K562 (cell line): Measurements from ENCODE around the gene TGFB1I1. TPM values are rescaled to one million over a fixed set of nuclear protein-coding genes. Genes with fewer than 3 reads are reported as not detected.

Experiments used
- CBX3 ChIP-seq, 2 experiments: IDR thresholded peaks; 1 replicate in 1 of 2; 2 replicates in 1 of 2; pipeline ENCODE4 v1.6.1; 2012; ENCODE audit warnings: inconsistent platforms in 2 of 2, low read length in 2 of 2, borderline replicate concordance in 1 of 2, control low read depth in 1 of 2
- CHCHD3 ChIP-seq: fragments of 250-450 bp; sonication (Bioruptor Pico); IDR thresholded peaks from 2 replicates; pipeline ENCODE4 v2.1.2; 2022; ENCODE audit warnings: mild to moderate bottlenecking
- CUX1 ChIP-seq: fragments of 200-800 bp; sonication (Bioruptor generic); IDR thresholded peaks from 2 replicates; pipeline ENCODE4 v1.6.1; 2016; ENCODE audit warnings: missing genetic modification characterization, missing compliant biosample characterization
- ELF1 ChIP-seq: fragments of 200-800 bp; sonication (Bioruptor generic); IDR thresholded peaks from 2 replicates; pipeline ENCODE4 v1.6.1; 2016; ENCODE audit warnings: missing genetic modification characterization, missing compliant biosample characterization
- EWSR1 ChIP-seq: fragments of 450-650 bp; IDR thresholded peaks from 2 replicates; pipeline ENCODE4 v1.6.1; 2018; ENCODE audit warnings: borderline replicate concordance, mild to moderate bottlenecking, low read depth, moderate library complexity; ENCODE audit not compliant: partially characterized antibody
- FUS ChIP-seq: fragments of 200-400 bp; formaldehyde crosslinking; optimal IDR thresholded peaks from 2 replicates; pipeline ENCODE3; 2017; ENCODE audit warnings: low read depth, low read length
- GTF2F1 ChIP-seq: IDR thresholded peaks from 2 replicates; pipeline ENCODE4 v1.6.1; 2011; ENCODE audit warnings: low read depth, low read length, improper control_type of control experiment
- HMGN3 ChIP-seq: IDR thresholded peaks from 2 replicates; pipeline ENCODE4 v1.6.1; 2011; ENCODE audit warnings: borderline replicate concordance, low read depth, mild to moderate bottlenecking, mixed read lengths, low read length; ENCODE audit not compliant: insufficient read length; ENCODE audit errors: extremely low read depth
- PHF20 ChIP-seq: fragments of 450-650 bp; IDR thresholded peaks from 2 replicates; pipeline ENCODE4 v1.6.1; 2018; ENCODE audit not compliant: partially characterized antibody
- PTTG1 ChIP-seq: fragments of 450-650 bp; IDR thresholded peaks from 2 replicates; pipeline ENCODE4 v1.6.1; 2016; ENCODE audit warnings: low read depth, mild to moderate bottlenecking, missing genetic modification characterization, missing compliant biosample characterization
- RNF2 ChIP-seq: sonication (generic); IDR thresholded peaks from 2 replicates; pipeline ENCODE4 v1.6.1; 2016
- SMAD2 ChIP-seq: fragments of 150-350 bp; IDR thresholded peaks from 2 replicates; pipeline ENCODE4 v1.6.1; 2014; ENCODE audit warnings: low read depth, mild to moderate bottlenecking, low read length
- TCF3 ChIP-seq: sonication (generic); formaldehyde crosslinking; IDR thresholded peaks from 2 replicates; pipeline ENCODE4 v1.4.0; 2020; ENCODE audit warnings: mild to moderate bottlenecking, missing genetic modification reagents
- TCF7 ChIP-seq: sonication (generic); IDR thresholded peaks from 2 replicates; pipeline ENCODE4 v1.6.1; 2016; ENCODE audit warnings: antibody characterized with exemption, borderline replicate concordance
- XRCC3 ChIP-seq: fragments of 450-650 bp; IDR thresholded peaks from 2 replicates; pipeline ENCODE4 v1.6.1; 2017; ENCODE audit warnings: mild to moderate bottlenecking, moderate library complexity
- ZBTB5 ChIP-seq: fragments of 450-650 bp; IDR thresholded peaks from 2 replicates; pipeline ENCODE4 v1.6.1; 2017; ENCODE audit warnings: antibody characterized with exemption
- ZKSCAN3 ChIP-seq: fragments of 250-450 bp; sonication (Bioruptor Pico); IDR thresholded peaks from 2 replicates; pipeline ENCODE4 v1.4.0; 2020
- ZNF12 ChIP-seq: sonication (generic); formaldehyde crosslinking; IDR thresholded peaks from 2 replicates; pipeline ENCODE4 v1.4.0; 2020; ENCODE audit warnings: mild to moderate bottlenecking, missing genetic modification reagents
- ZNF324 ChIP-seq: fragments of 250-450 bp; sonication (Bioruptor Pico); IDR thresholded peaks from 2 replicates; pipeline ENCODE4 v1.4.0; 2020; ENCODE audit warnings: mild to moderate bottlenecking
- ZNF655 ChIP-seq: fragments of 250-450 bp; sonication (Bioruptor Pico); IDR thresholded peaks from 2 replicates; pipeline ENCODE4 v1.5.0; 2021
- ZNF79 ChIP-seq: fragments of 250-450 bp; sonication (Bioruptor Pico); IDR thresholded peaks from 2 replicates; pipeline ENCODE4 v1.4.0; 2020; ENCODE audit warnings: low read depth, mild to moderate bottlenecking, moderate library complexity
- polyA plus RNA-seq, 8 experiments: library from polyadenylated mRNA; depleted of rRNA in 4 of 8; stranded (reverse) in 5 of 8; unstranded in 3 of 8; fragments of >200 nt; fragmentation: Nextera tagmentation in 2 of 8; fragmentation: Illumina TruSeq in 1 of 8; extraction: Ambion mirVana in 2 of 8; extraction: Trizol in 1 of 8; gene quantifications; 2 replicates each; pipeline versions ENCODE4 v1.2.1 to v1.2.3, GENCODE V29; 2011 to 2014; ENCODE audit warnings: inconsistent platforms in 1 of 8, missing spikeins in 1 of 8
- total RNA-seq, 7 experiments: library from RNA; depleted of rRNA in 6 of 7; stranded (reverse); fragments of >200 nt in 6 of 7; fragmentation: Illumina TruSeq in 2 of 7; extraction: Trizol in 2 of 7; gene quantifications; 2 replicates each; pipeline versions ENCODE4 v1.2.1 to v1.2.3, GENCODE V29; 2011 to 2021; ENCODE audit warnings: low replicate concordance in 1 of 7

TGFB1I1 gene
- total and polyA plus RNA-seq, 9 of the 15 experiments (the other 6 are each of a cell fraction or from before 2014, with no cell fraction given), result 0.04 to 0.91 (median 0.19) TPM

- no peak for TF ChIP-seq EWSR1
- TF ChIP-seq ELF1 (tag), result no peak; the same call in 1 of the 2 replicates
- no peak for TF ChIP-seq ZNF12 (CRISPR knock-in tag)
- TF ChIP-seq PHF20, result no peak
- no peak for TF ChIP-seq TCF3 (CRISPR knock-in tag)
- no peak for TF ChIP-seq GTF2F1
- TF ChIP-seq FUS, result no peak
- TF ChIP-seq CUX1 (CRISPR knock-in tag), result no peak
- no peak for TF ChIP-seq ZNF655 (CRISPR knock-in tag)
- peak; percentile 12; the same call in 1 of the 2 replicates for TF ChIP-seq RNF2
- TF ChIP-seq CBX3 (IDR thresholded peaks at IDR 0.05; ENCODE audit: borderline replicate concordance in 1 of 2, low read length in 2 of 2), result no peak
- no peak for TF ChIP-seq XRCC3
- TF ChIP-seq ZNF79 (CRISPR knock-in tag), result no peak
- TF ChIP-seq CHCHD3, result no peak
- TF ChIP-seq TCF7, result no peak
- TF ChIP-seq ZNF324 (CRISPR knock-in tag), result no peak
- TF ChIP-seq HMGN3, result no peak
- no peak for TF ChIP-seq SMAD2
- TF ChIP-seq ZKSCAN3 (CRISPR knock-in tag), result no peak
- no peak for TF ChIP-seq PTTG1 (tag)
- TF ChIP-seq ZBTB5, result no peak
These were observed 12.0 kb upstream of the TGFB1I1 start (continued) for GRCh38 chr16:31459687-31460581.
